IPS-20b (cell line): Measurements from ENCODE around the gene FAM83G.

ENCODE experiments used
- H3K27ac ChIP-seq: one replicate; pipeline ENCODE4 v1.5.1; 2013; ENCODE audit warnings: low read length
- H3K27me3 ChIP-seq: 2 replicates; pipeline ENCODE4 v1.6.1; 2013; ENCODE audit warnings: mild to moderate bottlenecking, low read length, inconsistent platforms; ENCODE audit not compliant: insufficient read depth
- H3K36me3 ChIP-seq: 2 replicates; pipeline ENCODE4 v1.6.1; 2013; ENCODE audit warnings: low read depth, mild to moderate bottlenecking, inconsistent platforms, low read length, moderate library complexity; ENCODE audit not compliant: insufficient read depth
- H3K4me1 ChIP-seq: 2 replicates; pipeline ENCODE4 v1.6.1; 2013; ENCODE audit warnings: mild to moderate bottlenecking, control low read depth, inconsistent platforms, low read length, moderate library complexity; ENCODE audit not compliant: insufficient read depth
- H3K4me3 ChIP-seq: 2 replicates; pipeline ENCODE4 v1.5.1; 2013; ENCODE audit warnings: mild to moderate bottlenecking, low read length, inconsistent platforms
- H3K9ac ChIP-seq: 2 replicates; pipeline ENCODE4 v1.6.1; 2013; ENCODE audit warnings: low read depth, mild to moderate bottlenecking, inconsistent platforms, low read length, moderate library complexity
- H3K9me3 ChIP-seq: 2 replicates; pipeline ENCODE4 v1.6.1; 2013; ENCODE audit warnings: mild to moderate bottlenecking, low read depth, low read length, inconsistent platforms; ENCODE audit not compliant: insufficient read depth

Gene FAM83G

GRCh38 chr17:18951941-18952842 is 52.4 kb downstream of the FAM83G start, which contains the start of gene SLC5A10:
TSS of gene SLC5A10 (plus strand) at chr17:18952165. CDS start at chr17:18952206, 41 bp downstream.
- H3K27ac ChIP-seq = no peak within 1 kb of the TSS
- no peaks in the 10 kb centered on the region for H3K27me3 ChIP-seq
- H3K36me3 ChIP-seq = no peaks in the 10 kb centered on the region
- H3K4me3 ChIP-seq = no peak within 1 kb of the TSS
- H3K9me3 ChIP-seq = no peaks in the 10 kb centered on the region
- no peak within 1 kb of the TSS for H3K9ac ChIP-seq
- H3K4me1 ChIP-seq = no peaks in the 10 kb centered on the region

- Histone ChIP-seq H3K36me3 (no peaks in the 10 kb centered on the region), H3K27me3 (no peaks in the 10 kb centered on the region), H3K4me1 (no peaks in the 10 kb centered on the region), H3K9ac (no peak overlapping the region), H3K9me3 (no peaks in the 10 kb centered on the region), H3K4me3 (no peak overlapping the region), H3K27ac (no peak overlapping the region)
These were observed 53.3 kb downstream of the FAM83G start for GRCh38 chr17:18950944-18951905.

- Histone ChIP-seq H3K9me3 (no peaks in the 10 kb centered on the region), H3K27me3 (no peaks in the 10 kb centered on the region), H3K36me3 (no peaks in the 10 kb centered on the region), H3K9ac (no peak overlapping the region), H3K4me3 (no peak overlapping the region), H3K27ac (no peak overlapping the region), H3K4me1 (no peaks in the 10 kb centered on the region)
These were observed 54.2 kb downstream of the FAM83G start for GRCh38 chr17:18950346-18950745.

- Histone ChIP-seq H3K27me3 (no peaks in the 10 kb centered on the region), H3K27ac (no peak overlapping the region), H3K4me1 (no peaks in the 10 kb centered on the region), H3K4me3 (no peak overlapping the region), H3K9ac (no peak overlapping the region), H3K36me3 (no peaks in the 10 kb centered on the region), H3K9me3 (no peaks in the 10 kb centered on the region)
These were observed 55.0 kb downstream of the FAM83G start for GRCh38 chr17:18949566-18949965.

- Histone ChIP-seq H3K9ac (no peak overlapping the region), H3K36me3 (no peaks in the 10 kb centered on the region), H3K27me3 (no peaks in the 10 kb centered on the region), H3K9me3 (no peaks in the 10 kb centered on the region), H3K27ac (no peak overlapping the region), H3K4me3 (no peak overlapping the region), H3K4me1 (no peaks in the 10 kb centered on the region)
These were observed 56.0 kb downstream of the FAM83G start for GRCh38 chr17:18948476-18949006.

GRCh38 chr17:18947866-18948265 is 56.7 kb downstream of the FAM83G start:
- Histone ChIP-seq H3K4me3 (no peak overlapping the region), H3K27me3 (no peaks in the 10 kb centered on the region), H3K9ac (no peak overlapping the region), H3K36me3 (no peaks in the 10 kb centered on the region), H3K4me1 (no peaks in the 10 kb centered on the region), H3K9me3 (no peaks in the 10 kb centered on the region), H3K27ac (no peak overlapping the region)

GRCh38 chr17:18946536-18946935 is 58.0 kb downstream of the FAM83G start:
- Histone ChIP-seq H3K36me3 (no peaks in the 10 kb centered on the region), H3K4me3 (no peak overlapping the region), H3K9me3 (no peaks in the 10 kb centered on the region), H3K9ac (no peak overlapping the region), H3K27me3 (no peaks in the 10 kb centered on the region), H3K27ac (no peak overlapping the region), H3K4me1 (no peaks in the 10 kb centered on the region)

GRCh38 chr17:18944646-18945045 is 59.9 kb downstream of the FAM83G start:
- Histone ChIP-seq H3K9ac (no peak overlapping the region), H3K4me3 (no peak overlapping the region), H3K4me1 (no peaks in the 10 kb centered on the region), H3K27me3 (no peaks in the 10 kb centered on the region), H3K9me3 (no peaks in the 10 kb centered on the region), H3K36me3 (no peaks in the 10 kb centered on the region), H3K27ac (no peak overlapping the region)

- no peaks in the 10 kb centered on the region for H3K9me3 ChIP-seq
- no peak overlapping the region for H3K27ac ChIP-seq
- no peak overlapping the region for H3K9ac ChIP-seq
- no peaks in the 10 kb centered on the region for H3K36me3 ChIP-seq
- no peak overlapping the region for H3K4me3 ChIP-seq
- H3K27me3 ChIP-seq = no peaks in the 10 kb centered on the region
- H3K4me1 ChIP-seq = no peaks in the 10 kb centered on the region
These were observed 65.9 kb downstream of the FAM83G start for GRCh38 chr17:18938692-18939023.

- Histone ChIP-seq H3K27ac (no peak overlapping the region), H3K36me3 (no peaks in the 10 kb centered on the region), H3K9me3 (no peaks in the 10 kb centered on the region), H3K4me1 (no peaks in the 10 kb centered on the region), H3K4me3 (no peak overlapping the region), H3K27me3 (no peaks in the 10 kb centered on the region), H3K9ac (no peak overlapping the region)
These were observed 66.4 kb downstream of the FAM83G start for GRCh38 chr17:18937981-18938691.
